BJ (cell line): ENCODE data around the gene MRPS12. TPM values are rescaled to one million over a fixed set of nuclear protein-coding genes. Genes with fewer than 3 reads are reported as not detected.

Source experiments
- CTCF ChIA-PET: fragments of 350-600 bp; formaldehyde crosslinking; extraction: SDS; loops from one replicate; lab custom pipeline; 2021; ENCODE audit warnings: antibody characterized with exemption, inconsistent platforms; lab: Yijun Ruan, JAX
- POLR2A ChIA-PET: fragments of 300-600 bp; sonication (Branson Sonifier 250); formaldehyde crosslinking; extraction: SDS; loops from one replicate; lab custom pipeline; 2021; ENCODE audit warnings: antibody characterized with exemption; lab: Charles Lee
- DNase-seq: peaks from one replicate; pipeline ENCODE4 v3.0.0-alpha.2; 2011; ENCODE audit warnings: low read depth
- H3K27me3 ChIP-seq: 2 replicates; pipeline ENCODE4 v1.6.0; 2011; ENCODE audit warnings: low read length; ENCODE audit not compliant: control insufficient read depth, insufficient read depth
- H3K36me3 ChIP-seq: 2 replicates; pipeline ENCODE4 v1.5.1; 2011; ENCODE audit warnings: low read length; ENCODE audit not compliant: control insufficient read depth, insufficient read depth
- H3K4me3 ChIP-seq: 2 replicates; pipeline ENCODE4 v1.5.1; 2011; ENCODE audit warnings: low read depth, mild to moderate bottlenecking, control low read depth, low read length
- CTCF ChIP-seq: IDR thresholded peaks from 2 replicates; pipeline ENCODE4 v1.5.1; 2011; ENCODE audit warnings: low read depth, mild to moderate bottlenecking, control low read depth, inconsistent platforms, low read length, moderate library complexity; ENCODE audit not compliant: insufficient read depth
- polyA plus RNA-seq: library from polyadenylated mRNA; depleted of rRNA; stranded (reverse); fragments of >200 nt; gene quantifications from 2 replicates; pipeline ENCODE4 v1.2.3, GENCODE V29; 2011

Gene MRPS12
- polyA plus RNA-seq, 1 experiment: 49.3 TPM

- DNase-seq: no peak
Observed at GRCh38 chr19:38942471-38943181, 11.9 kb downstream of the MRPS12 start.

GRCh38 chr19:38944981-38945506, 14.3 kb downstream of the MRPS12 start:
- no peak for DNase-seq
- Histone ChIP-seq H3K4me3 (no peak overlapping the region), H3K27me3 (no peaks in the 10 kb centered on the region), H3K36me3 (peaks cover 5% of the 10 kb centered on the region)
- ChIA-PET POLR2A (no interaction called here), CTCF (interaction anchor here (0.8 to 1.2 kb wide), 2 partner anchors 11 to 12 kb away, joined by 3 to 8 read pairs; no protein-coding TSS in a partner anchor)
- no peak for TF ChIP-seq CTCF

More at GRCh38 chr19:38942471-38943181, 11.9 kb downstream of the MRPS12 start:
- no peak for TF ChIP-seq CTCF
- ChIA-PET POLR2A (no interaction called here), CTCF (interaction anchor here (1.0 kb wide), 1 partner anchor 12 kb away, joined by 4 read pairs; the partner anchor contains the start of genes MRPS12 and SARS2)
- Histone ChIP-seq H3K4me3 (no peak overlapping the region), H3K36me3 (peaks cover 5% of the 10 kb centered on the region), H3K27me3 (no peaks in the 10 kb centered on the region)

GRCh38 chr19:38945562-38946228, 15.0 kb downstream of the MRPS12 start:
- no peaks in the 10 kb centered on the region for H3K27me3 ChIP-seq
- TF ChIP-seq CTCF: no peak
- POLR2A ChIA-PET: no interaction called here
- CTCF ChIA-PET: interaction anchor here (2.3 kb wide), 1 partner anchor 16 kb away, joined by 7 read pairs; no protein-coding TSS in a partner anchor
- DNase-seq: no peak
- H3K36me3 ChIP-seq: peaks cover 5% of the 10 kb centered on the region
- H3K4me3 ChIP-seq: no peak overlapping the region

- no peak for DNase-seq
Observed at GRCh38 chr19:38946229-38947010, 15.7 kb downstream of the MRPS12 start.

More at GRCh38 chr19:38946229-38947010, 15.7 kb downstream of the MRPS12 start:
- no peak for TF ChIP-seq CTCF
- H3K36me3 ChIP-seq: peaks cover 5% of the 10 kb centered on the region
- H3K27me3 ChIP-seq: no peaks in the 10 kb centered on the region
- ChIA-PET CTCF (interaction anchor here (2.3 kb wide), 1 partner anchor 16 kb away, joined by 7 read pairs; no protein-coding TSS in a partner anchor), POLR2A (no interaction called here)
- H3K4me3 ChIP-seq: no peak overlapping the region
